Endothelial cell of umbilical vein (primary cell): ENCODE results near the gene SMAD2.

Source experiments
- CTCF ChIP-seq, 2 donors: IDR thresholded peaks; 1 replicate in 1 of 2; 2 replicates in 1 of 2; pipeline ENCODE4 v1.5.1; 2011; ENCODE audit warnings: low read length in 2 of 2, mild to moderate bottlenecking in 2 of 2, moderate library complexity in 2 of 2, control low read depth in 1 of 2, inconsistent platforms in 1 of 2, low read depth in 1 of 2; ENCODE audit not compliant: insufficient read depth in 1 of 2; ENCODE audit errors: extremely low read depth in 1 of 2
- POLR2AphosphoS5 ChIP-seq: IDR thresholded peaks from 2 replicates; pipeline ENCODE4 v1.6.1; 2012; ENCODE audit warnings: low read depth, mild to moderate bottlenecking, control low read depth, low read length, moderate library complexity; ENCODE audit not compliant: insufficient read depth

- no peak for TF ChIP-seq CTCF (IDR thresholded peaks at IDR 0.05; ENCODE audit: extremely low read depth in 1 of 2, insufficient read depth in 1 of 2, low read depth in 1 of 2, low read length in 2 of 2)
- TF ChIP-seq POLR2AphosphoS5: no peak
Measured at GRCh38 chr18:47908592-47908991, 21.9 kb downstream of the SMAD2 start.
